ENCODE results near the gene ACADL.
A peak's percentile ranks its signal among the peaks of the same experiment; 100 is the strongest.
"Not testable (repeated sequence)": the region's sequence is repeated elsewhere in the genome, so short reads cannot be mapped to it uniquely, and the experiment has no call there.

ACADL gene

DNA sequence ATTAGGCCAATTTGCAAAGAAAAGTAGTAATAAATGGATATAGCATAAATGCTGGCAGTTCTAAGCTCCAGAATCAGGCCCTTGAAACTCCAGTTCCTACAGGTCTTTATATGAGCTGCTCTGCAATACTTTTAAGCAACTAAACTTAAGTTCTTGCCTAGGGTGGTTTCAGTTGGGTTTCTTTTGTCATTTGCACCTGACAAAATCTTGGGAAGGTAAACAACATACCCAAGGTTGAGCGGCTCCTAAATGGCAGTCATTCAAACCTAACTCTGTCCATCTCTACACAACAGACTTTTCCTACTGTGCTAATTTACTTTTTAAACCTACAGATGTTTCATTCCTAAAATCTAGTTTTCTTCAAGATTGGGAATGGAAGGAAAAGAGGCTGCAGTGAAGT is 44.8 kb downstream of the ACADL start:
- no peak overlapping the region for H3K4me3 ChIP-seq (ENCODE audit: low read depth, low read length)
- TF ChIP-seq, protein P1, sequence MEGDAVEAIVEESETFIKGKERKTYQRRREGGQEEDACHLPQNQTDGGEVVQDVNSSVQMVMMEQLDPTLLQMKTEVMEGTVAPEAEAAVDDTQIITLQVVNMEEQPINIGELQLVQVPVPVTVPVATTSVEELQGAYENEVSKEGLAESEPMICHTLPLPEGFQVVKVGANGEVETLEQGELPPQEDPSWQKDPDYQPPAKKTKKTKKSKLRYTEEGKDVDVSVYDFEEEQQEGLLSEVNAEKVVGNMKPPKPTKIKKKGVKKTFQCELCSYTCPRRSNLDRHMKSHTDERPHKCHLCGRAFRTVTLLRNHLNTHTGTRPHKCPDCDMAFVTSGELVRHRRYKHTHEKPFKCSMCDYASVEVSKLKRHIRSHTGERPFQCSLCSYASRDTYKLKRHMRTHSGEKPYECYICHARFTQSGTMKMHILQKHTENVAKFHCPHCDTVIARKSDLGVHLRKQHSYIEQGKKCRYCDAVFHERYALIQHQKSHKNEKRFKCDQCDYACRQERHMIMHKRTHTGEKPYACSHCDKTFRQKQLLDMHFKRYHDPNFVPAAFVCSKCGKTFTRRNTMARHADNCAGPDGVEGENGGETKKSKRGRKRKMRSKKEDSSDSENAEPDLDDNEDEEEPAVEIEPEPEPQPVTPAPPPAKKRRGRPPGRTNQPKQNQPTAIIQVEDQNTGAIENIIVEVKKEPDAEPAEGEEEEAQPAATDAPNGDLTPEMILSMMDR (IDR thresholded peaks at IDR 0.05; ENCODE audit: control insufficient read depth, extremely low read depth, insufficient read depth), result no peak
- DNase-seq (ENCODE audit: low read depth), result no peak

DNA sequence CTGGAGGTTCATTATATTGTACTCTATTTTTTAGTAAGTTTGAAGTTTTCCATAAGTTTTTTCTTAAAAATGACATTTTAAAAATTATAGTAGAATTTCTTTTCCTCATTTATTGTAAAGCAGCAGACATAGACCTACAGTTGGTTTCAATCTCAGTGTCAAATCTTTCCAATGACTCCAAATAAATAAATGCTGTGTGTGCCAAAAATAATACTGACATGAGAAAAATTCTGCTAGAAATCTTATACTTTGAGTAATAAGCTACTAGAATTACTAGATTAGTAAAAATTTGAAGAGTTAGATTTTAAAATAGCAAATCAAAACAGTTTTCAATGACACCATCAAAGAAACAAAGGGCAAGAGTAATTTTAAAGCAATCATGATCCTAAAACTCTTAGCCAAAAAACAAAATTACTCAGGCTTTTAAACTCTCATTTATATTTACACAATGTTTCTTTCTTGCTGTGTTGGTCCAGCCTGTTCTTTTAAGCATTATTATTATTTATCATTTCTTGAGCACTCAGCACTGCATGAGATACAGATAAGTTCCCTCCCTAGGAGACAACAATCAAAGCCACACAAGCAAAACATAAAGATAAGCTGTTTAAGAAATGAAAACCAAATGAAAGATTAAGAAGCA is 45.8 kb downstream of the ACADL start:
- DNase-seq (ENCODE audit: low read depth), result no peak
- TF ChIP-seq, protein P1 (IDR thresholded peaks at IDR 0.05; ENCODE audit: control insufficient read depth, extremely low read depth, insufficient read depth), result no peak
- no peak overlapping the region for H3K4me3 ChIP-seq (ENCODE audit: low read depth, low read length)

DNA sequence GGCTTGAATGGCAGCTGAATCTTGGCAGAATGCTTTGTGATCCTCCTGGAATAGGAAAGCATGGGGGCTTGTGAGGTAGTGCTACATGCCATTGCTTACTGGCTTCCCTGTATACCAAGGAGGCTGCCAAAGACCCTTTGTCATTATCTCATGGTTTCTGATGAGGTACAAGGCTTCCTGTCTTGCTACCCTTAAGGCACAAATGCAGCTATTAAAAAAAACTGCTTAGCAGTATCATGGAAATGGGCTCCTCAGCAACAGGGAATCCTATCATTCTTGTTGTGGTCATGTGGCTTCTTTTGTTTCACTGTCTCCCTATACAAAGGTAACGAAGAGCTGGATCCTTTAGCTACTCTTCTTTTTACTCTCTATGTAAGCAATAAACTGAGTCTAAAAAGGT is 47.5 kb downstream of the ACADL start:
- TF ChIP-seq, protein P1 (IDR thresholded peaks at IDR 0.05; ENCODE audit: control insufficient read depth, extremely low read depth, insufficient read depth), result no peak
- no peak overlapping the region for H3K4me3 ChIP-seq (ENCODE audit: low read depth, low read length)
- DNase-seq (ENCODE audit: low read depth), result no peak

DNA sequence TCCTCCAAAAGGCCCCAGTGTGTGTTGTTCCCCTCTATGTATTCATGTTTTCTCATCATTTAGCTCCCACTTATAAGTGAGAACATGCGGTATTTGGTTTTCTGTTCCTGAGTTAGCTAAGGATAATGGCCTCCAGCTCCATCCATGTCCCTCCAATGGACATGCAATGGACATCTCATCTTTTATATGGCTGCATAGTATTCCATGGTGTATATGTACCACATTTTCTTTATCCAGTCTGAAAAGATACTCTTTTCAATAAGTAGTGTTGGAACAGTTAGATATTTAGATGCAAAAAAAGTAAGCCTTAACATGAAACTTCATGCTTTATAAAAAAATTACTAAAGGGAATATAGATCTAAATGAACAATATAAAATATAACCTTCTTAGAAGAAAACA is 48.1 kb downstream of the ACADL start:
- DNase-seq (ENCODE audit: low read depth); H3K4me3 ChIP-seq (ENCODE audit: low read depth, low read length): not testable (repeated sequence)

DNA sequence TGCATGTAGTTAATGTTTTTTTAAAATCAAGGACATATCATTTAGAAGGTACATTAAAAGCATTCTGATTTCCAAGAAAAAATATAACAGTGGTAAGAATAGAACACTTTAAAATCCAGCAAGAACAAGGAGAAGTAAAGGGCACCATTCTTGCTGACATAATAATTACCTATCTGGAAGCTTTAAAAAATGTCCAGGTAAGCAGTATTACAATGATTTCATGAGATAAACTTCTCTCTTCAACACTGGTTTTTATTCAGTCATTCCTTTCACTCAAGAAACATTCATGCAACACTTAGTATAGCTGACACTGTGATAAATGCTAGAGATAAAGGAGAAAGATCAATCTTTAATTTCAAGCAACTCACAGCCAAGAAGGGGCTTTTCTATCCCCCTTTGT is 51.2 kb downstream of the ACADL start:
- TF ChIP-seq, protein P1 (IDR thresholded peaks at IDR 0.05; ENCODE audit: control insufficient read depth, extremely low read depth, insufficient read depth), result no peak

DNA sequence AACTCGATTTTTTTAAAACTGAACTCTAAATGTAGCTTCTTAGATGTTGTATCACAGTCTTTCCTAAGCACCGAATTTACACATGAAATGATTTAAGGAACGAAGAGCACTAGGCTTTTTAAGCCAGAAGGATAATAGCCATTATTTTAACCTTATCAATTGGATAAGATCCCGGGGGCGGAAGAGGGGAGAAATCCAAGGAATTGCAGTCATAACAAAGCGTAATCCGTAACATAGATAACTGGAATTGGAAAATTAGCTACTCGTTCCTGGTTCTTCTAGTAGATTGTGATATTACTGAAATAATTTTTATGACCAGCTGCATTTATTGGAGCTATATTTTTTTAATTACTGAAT is 53.0 kb downstream of the ACADL start:
- peak overlapping the region; percentile 53 for H3K4me3 ChIP-seq (ENCODE audit: low read depth, low read length)
- DNase-seq (ENCODE audit: low read depth), result no peak
- TF ChIP-seq, protein P1 (IDR thresholded peaks at IDR 0.05; ENCODE audit: control insufficient read depth, extremely low read depth, insufficient read depth), result no peak

More for the DNA sequence above, 51.2 kb downstream of the ACADL start:
- no peak overlapping the region for H3K4me3 ChIP-seq (ENCODE audit: low read depth, low read length)
- no peak for DNase-seq (ENCODE audit: low read depth)

DNA sequence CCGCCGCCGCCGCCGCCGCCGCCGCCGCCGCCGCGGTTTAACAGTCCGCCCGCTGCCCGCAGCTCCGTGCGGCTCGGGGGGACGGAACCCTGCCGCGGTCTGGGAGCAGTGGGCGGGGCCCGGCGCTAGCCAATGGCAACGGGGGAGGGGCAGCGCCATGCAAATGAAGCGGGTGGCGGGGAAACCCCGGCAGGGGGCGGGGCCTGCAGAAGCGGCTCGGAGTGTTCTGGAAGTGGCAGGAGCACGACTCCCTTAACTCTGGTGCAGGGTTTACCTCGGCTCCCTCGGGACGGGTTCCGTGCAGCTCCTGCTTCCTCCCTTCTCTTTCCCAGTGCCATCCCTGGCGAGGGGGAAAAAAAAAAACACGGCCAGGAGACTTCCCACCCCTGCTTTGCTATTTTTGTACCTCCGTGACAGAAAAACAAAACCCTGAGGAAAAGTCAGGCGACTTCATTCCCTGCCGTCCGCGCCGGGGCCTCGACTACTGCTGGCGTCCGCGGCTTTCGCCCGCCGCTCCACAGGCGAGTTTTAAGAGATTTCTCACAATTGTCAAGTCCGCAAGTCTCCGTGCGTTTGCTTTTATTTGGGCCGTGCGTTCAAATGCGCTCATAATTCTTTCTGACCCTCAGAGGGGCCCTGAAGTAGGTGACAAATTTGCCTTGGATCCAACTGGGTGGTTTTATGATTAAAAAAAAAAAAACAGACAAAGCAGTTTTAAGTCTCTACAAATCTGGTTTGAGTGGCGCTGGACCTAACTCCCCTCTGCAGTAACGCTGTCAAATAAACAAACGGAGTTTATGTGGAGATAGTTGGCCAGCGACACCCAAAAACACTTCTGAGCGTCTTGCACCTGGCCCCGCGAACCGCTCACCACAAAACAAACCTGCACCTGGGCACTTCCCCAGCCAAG is 53.7 kb downstream of the ACADL start, which contains the start of gene KANSL1L:
Gene KANSL1L (minus strand): TSS at position 101 of the 910 bp plus-strand sequence. CDS start 16,827 bp downstream, outside the sequence.
- H3K4me3 ChIP-seq (ENCODE audit: low read depth, low read length), result peak within 1 kb of the TSS; percentile 72
- DNase-seq (ENCODE audit: low read depth), result peak; percentile 81
- TF ChIP-seq, protein P1 (IDR thresholded peaks at IDR 0.05; ENCODE audit: control insufficient read depth, extremely low read depth, insufficient read depth), result no peak
